HuH-7 (cell line): ENCODE data around the gene HIPK2.

ENCODE experiments used
- DNase-seq: peaks from one replicate; pipeline ENCODE4 v3.0.0; 2011; ENCODE audit warnings: low spot score

HIPK2 gene

DNA sequence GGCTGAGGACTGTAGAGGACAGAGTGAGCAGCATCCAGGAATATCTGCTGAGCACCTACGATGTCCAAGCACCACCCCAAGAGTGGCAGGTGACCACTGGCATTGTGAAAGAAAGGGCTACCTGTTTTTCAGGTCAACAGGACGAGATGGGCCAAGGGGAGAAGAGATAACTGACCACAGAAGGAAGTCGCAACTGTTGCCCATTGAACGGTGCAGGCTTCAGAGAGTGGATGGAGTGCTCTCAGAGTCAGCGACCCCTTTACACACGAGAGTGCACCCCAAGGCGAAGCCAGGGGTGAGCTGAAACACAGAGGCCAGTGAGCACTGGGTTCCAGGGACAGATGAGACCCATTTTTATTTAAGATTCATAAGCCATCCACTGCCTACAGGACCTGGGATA, 42.3 kb downstream of the HIPK2 start:
- DNase-seq, result no peak

DNA sequence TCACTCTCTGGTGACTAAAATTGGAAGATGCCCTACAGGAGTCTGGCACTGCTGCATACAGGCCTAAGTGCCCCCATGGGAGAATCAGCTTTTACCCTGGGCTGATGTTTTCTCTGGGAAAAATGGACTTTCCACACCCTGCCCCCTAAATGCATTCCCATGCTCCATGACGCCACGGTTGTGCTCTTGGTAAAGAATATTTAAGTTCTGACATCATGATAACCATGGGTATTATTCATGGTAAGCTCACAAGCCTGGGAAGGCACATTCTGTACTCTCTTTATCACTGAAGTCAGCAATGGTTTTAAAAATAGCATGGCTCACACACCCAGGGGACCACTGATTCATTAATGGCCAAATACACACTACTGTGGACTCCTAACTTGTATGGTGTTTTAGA, 43.4 kb downstream of the HIPK2 start:
- DNase-seq, result no peak

DNA sequence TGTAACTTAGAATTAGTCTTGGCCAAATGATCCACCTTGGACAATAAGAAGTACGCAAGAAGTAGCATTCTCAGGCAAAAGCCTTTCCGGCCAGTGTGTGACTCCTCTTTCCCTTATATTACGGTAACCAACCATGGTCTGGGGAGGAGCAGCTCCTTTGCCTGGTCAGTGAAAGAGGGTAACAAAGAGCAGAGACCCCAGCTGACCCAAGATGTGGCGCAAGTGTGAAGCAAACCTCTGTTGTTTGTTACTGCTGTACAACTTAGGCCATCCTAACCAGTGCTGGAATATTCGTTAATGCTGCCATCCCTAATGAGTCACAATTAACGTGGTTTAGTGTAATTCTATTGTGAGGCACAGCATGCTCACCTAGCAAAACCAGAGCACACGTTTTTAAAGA, 44.0 kb downstream of the HIPK2 start:
- no peak for DNase-seq

DNA sequence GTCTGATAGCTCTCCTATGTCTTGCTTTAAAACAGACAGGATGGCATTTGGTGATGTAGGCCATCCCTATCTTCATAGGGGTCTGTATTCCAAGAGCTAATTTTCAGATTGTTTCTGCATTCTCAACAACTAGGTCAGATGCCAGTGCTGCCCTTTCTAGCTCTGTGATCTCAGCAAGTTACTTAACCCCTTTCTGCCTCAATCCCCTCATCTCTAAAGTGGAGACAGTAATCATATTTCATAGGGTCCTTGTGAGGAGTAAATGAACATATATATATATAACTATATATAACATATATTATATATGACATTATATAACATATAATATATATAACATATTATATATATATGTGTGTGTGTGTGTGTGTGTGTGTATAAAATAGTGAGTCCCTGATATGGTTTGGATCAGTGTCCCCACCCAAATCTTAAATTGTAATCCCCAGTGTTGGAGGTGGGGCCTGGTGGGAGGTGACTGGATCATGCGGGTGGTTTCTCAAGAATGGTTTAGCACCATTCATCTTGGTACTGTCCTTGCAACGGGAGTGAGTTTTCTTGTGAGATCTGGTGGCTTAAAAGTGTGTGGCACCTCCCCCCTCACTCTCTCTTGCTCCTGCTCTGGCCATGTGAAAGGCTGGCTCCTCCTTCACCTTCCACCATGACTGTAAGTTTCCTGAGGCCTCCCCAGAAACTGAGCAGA, 45.2 kb downstream of the HIPK2 start:
- no peak for DNase-seq

DNA sequence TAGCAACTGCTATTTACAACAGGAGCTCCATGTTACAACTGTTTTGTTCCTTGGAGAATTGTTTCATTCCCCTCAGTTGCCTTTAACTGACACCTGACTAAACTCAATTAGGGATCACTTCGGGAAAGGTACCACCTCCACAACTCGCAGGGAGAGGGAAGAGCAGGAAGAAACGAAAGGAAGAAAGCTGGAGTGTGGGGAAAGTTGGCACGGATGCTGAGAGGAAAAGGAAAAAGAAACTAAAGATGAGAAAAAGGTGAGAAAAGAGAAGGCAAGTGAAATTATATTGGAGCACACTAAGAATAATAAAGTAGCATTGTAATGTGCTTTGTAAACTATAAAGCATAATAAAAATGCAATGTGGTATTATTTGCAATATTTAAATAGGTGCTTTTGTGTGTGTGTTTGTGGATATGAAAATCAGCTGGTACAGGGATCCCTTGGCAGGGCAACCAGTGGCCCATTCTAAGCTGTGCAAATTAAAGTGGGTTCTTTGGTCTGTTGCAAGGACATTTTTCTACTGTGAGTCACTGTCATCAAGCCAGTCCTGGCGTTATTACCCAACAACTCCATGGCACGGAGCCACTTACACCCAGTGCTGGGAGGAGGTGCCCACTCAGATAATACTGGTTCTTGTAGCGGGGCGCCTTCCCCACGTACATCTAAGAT, 45.9 kb downstream of the HIPK2 start:
- no peak for DNase-seq

DNA sequence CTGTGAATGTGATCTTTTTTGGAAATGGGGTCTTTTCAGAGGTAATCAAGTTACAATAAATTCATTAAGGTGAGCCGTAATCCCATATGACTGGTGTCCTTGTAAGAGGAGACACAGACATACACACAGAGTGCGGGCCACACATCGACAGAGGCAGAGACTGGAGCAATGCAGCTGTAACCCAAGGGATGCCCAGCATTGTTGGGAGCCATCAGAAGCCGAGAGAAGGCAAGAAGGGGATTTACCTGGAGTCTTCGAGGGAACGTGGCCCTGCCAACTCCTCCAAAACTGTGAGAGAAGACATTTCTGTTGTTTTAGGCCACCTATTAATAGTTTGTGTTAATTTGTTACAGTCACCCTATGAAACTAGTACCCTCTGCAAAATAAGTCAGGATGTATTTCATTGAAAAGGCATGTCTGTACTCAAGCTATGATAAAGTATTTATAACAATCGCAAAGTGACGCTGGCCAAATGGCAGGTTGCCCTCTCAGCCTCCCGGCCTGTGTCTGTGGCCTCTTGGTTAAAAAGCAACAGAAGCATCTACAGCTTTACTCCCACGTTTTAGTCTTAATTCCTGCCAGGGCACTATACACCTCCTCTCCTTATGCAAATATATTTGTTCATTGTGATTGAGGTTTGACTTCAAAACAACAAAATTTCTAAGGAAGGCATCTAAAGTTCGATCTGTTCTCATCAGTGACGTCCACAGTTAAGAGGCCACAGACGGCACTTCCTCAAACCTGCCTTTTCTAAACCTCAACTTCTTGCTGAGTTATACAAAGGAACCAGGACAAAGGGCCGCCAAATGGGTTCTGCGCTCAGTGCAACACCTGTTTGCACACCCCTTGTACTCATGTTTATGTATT, 46.8 kb downstream of the HIPK2 start:
- no peak for DNase-seq

DNA sequence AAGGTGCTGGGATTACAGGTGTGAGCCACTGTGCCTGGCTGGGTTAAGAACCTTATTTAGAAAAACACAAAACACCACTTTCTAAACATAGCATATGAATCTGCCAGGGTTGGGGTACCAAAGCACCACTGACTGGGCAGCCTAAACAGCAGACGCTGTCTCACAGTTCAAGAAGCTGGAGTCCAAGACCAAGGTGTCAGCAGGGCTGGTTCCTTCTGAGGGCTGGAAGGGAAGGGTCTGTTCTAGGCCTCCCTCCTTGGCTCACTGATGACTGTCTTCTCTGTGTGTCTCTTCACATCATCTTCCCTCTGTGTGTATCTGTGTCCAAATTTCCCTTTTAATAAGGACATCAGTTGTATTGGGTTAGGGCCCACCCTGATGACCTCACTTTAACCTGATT, 49.6 kb downstream of the HIPK2 start:
- DNase-seq, result no peak

DNA sequence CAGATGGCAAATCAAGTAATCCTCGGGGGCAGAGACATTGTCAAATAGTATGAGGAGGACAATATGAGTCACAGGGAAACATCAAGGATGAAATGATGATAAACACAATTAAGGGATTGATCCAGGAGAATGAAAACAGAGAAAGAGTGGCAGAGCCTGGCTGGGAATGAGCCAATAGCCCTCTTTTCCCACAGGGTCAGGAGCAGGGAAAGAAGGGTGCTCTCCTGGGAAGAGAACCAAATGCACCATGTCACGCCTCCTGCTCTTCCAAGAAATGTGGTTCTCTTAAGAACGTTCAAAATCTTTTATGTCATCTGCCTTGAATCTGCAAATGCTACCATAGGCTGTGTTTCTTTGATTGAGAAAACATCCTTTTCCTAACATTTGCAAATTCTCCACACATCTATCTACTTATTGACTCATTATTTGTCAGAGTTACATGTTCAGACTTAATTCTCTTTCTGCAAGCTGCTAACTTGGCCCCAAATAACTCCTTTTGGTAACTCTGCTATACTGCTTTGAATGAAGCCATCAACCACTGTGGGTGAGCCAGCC, 50.6 kb downstream of the HIPK2 start:
- DNase-seq, result no peak

DNA sequence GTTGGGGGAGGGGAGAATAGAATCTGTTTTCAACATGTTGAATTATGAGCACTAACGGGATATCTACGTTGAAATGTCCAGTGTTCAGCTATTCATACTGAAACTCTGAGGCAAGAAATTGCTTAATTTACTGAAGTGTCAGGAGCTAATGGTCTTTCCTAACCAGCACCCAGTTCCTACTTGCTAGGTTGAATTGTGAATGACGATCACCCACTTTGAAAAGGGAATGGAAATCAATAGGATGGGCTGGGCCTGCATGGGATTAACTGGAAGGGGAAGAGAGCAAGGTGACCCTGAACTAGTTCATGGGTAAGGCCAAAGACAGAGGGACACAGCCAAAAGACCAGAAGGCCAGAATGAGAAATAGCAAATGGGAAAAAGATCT, 51.3 kb downstream of the HIPK2 start:
- no peak for DNase-seq

DNA sequence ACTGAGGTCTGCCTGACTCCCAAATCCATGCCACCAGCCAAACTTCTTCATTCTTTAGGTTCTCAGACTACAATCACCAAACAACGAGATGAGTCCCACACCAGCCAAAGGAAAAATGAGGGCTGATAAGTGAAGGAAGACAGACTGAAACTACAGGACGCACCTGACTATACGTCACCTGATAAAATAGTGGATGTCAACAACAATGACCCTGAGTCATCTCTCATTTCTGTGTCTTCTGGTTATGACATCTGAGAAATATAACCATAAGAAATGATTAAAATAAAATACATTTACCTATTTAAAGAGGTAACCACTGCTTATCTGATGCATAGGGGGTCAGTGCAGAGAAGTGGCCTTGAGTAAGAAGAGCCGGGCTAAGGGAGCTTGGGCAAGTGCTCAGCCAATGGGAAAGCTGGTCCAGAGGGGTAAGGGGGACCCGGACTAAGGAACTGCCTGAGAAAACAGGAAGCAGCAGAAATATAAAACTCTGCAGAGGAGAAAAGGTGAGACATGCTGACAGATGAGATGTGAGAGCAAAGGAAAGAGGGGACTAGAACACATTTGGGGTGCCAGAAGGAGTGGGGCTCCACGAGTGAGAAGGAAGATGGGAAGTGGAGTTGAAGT, 51.8 kb downstream of the HIPK2 start:
- no peak for DNase-seq

DNA sequence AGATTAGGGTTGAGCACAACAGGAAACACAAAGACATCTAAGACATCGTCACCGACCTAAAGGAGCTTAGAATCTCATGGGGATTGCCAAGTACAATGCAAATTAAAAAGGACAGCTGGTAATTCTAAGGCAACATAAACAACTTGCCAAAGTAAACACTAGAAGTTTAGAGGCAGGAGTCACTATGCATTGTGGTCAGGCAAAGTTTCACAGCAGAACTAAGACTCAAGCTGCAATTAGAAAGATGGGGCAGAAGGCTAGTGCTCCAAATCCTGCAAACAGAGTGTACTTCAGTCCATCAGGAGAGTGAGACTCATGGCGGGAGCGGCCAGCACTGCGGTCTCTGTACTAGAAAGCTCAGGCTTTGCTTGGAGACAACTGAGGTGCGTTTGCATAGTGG, 52.7 kb downstream of the HIPK2 start:
- DNase-seq, result no peak

DNA sequence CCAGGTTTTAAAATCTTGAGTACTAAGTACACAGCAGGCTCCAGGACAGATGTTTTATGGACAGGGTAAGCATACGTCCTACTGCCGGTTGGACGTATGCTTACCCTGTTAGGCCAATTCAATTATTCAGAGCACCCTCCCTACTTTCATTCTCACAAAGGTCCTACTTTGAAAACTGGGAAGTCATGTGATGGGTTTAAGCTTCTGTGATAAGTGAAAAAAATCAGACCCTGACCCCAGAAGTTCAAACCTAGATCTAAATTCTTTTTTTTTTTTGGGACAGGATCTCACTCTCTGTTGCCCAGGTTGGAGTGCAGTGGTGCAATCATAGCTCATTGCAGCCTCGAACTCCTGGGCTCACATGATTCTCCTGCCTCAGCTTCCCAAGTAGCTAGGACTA, 55.2 kb downstream of the HIPK2 start:
- no peak for DNase-seq

DNA sequence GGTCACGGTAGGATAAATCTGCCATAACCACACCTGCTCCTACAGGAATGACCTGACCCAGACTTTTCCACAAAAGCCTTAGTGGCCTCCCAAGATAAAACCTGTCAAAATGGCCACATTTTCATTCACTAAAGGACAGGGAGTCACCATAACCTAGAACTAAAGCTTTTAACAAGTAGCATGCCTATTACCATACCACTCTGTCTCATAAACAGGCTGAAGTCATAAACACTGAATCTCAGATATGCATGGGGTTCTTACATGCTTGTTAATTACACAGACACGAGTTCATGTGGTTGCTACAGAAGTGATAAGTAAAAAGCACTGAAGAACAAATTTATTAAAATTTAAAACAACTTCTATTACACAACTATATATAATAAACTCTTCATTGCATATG, 56.0 kb downstream of the HIPK2 start:
- no peak for DNase-seq

DNA sequence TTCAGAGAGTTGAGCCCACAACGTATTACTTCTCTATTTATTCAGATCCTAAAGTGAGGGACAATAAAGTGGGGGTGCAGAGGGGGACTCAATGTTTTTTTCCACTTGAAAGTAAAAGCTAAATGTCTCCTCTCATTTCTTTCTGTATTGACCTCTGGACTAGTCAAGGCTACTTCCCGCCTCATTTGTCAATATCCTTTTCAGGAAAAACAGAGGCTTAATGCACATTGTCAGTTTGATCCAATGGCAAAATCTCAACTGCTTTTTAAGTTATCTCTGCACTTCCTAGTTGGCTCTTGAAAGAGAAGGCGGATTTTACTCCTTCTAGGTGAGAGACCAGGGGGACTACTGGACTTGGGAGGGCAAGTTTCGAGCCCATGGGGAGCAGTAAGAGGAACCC, 56.4 kb downstream of the HIPK2 start:
- no peak for DNase-seq

DNA sequence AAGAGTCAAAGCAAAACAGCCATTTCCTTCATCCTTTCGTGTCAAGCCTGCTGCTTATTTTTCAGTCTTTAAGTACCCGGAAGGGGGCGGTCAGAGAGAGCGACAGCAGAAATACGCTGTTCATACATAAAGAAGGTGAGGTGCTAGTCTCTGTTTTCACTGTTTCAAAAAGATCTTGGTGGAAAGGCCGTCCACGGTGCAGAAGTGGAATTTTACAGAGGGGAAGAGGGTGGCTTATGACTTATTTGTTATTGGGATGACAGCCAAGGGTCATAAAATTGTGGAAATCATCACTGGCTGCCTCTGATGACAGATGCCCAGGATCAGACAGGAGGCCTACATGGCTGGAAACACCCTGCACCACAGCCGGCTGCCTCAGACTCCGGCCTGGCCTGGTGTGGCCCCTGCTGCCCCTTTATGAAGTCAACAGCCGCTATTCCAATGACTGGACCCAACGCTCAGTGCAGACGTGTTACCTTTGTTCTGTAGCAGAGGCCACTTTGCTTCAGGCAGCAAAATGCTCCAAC, 57.0 kb downstream of the HIPK2 start:
- peak; percentile 72 for DNase-seq

DNA sequence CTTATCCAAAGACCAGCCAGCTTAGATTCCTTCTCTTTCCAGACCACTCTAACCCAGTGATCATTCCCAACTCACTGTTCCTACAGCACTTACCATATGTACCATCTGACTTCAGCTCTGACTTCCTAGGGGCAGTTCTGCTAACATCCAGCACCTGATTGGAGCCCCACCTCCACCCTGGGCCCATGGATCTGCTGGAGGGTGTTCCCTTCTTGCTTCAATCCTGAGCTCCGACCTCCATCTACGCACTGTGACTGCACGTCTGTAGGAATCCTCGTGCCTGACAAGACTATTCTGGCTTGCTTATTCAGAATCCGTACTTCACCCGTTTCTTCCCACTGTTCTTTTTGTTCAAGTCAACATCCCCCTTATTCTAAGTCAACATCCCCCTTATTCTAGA, 57.6 kb downstream of the HIPK2 start:
- no peak for DNase-seq

DNA sequence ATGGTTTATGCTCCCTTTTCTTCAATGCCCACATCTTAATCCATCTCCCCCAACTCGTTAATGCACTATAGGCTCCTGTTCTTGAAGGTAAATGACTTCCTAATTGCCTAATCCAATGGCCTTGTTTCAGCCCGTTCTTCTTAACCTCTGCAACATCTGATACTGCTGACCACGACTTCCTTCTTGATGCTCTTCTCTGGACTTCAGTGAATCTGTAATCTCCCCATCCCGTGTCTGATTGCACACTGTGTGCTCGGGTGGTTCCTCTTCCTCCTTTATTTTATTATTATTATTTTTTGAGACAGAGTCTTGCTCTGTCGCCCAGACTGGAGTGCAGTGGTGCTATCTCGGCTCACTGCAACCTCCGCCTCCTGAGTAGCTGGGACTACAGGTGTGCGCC, 58.9 kb downstream of the HIPK2 start:
- no peak for DNase-seq

DNA sequence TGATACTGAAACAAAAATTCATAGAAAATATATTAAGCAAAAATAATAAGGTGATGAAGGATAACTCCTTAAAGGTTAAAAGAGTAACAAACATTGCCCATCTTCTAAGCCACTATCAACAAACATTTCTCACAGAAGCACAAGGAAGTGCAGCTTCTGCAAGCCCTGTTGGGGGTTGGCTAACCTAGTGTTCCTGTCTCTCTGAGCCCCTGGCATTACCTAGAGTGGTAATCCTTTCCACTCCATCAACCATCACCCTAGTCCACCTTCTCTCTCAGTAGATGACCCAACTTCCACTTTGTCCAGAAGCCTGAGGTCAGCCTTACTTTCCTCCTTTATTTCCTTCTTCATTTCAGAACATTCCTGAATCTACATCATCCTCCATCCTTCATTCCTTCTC, 59.7 kb downstream of the HIPK2 start:
- DNase-seq, result no peak

DNA sequence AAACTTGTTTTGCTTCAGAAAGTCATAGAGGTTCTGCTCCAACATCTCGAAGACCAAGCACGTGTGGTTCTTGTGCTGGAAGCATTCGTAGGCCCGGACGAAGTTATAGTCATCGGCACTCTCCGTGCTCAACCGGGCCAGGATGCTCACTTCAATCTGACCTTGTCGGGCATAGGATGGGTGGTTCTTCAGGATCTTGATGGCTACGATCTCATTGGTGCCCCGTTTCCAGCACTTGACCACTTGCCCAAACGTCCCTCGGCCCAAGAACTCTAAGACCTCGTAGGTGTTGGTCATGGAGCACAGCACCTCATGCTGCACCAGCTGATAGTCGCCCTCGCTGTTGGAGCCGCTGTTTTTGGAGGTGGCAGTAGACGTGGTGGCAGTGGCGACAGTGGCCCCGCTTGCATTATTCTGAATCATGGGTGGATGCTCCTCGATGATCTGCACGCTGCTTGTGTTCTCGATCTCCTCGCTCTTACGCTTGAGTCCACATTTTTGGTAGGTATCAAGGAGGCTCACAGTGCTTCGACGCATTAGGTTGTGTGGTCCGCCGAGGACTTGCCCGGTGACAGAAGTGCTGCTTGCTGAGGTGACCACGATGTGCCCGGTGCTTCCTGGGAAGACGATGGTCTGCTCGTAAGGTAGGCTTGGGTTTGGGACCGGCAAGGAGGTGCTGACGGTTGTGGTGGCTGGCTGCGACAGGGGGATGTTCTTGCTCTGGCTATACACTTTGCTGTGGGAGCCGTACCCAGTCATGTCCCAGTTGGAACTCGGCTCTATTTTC, 61.4 kb downstream of the HIPK2 start:
- DNase-seq, result no peak

DNA sequence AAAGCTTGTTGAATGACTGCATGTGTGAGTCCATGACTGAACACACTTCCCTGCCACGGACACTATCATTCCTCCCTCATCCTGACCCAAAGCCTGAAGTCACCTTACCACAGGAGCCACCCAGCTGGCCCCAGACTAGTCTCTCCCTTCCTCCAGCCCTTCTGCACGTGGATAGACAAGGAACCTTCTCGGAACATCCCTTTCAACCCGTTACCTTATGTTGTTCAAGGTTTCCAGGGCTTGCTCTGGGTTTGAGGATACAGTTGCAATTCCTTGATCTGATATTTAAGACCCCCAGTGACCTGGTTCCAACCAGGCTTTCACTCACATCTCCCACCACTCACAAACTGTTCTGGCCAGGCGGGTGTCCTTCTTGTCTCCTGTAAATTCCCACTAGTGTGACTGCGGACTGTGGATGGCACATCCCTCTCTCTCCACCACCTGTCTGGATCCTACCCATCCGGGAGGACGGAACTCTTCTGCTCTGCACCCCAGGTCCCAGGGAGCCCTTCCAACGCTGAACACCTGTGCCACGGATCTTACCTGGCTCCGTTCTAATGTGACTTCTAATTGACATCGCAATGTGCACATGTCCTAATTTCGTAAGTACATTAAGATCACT, 62.5 kb downstream of the HIPK2 start:
- no peak for DNase-seq
